ENCODE measurements around the gene GALK1.

- TF ChIP-seq CTCF (IDR thresholded peaks at IDR 0.05; ENCODE audit: low read length) (no peak), EZH2 (IDR thresholded peaks at IDR 0.05; ENCODE audit: borderline replicate concordance, low read length) (no peak)
Measured at GRCh38 chr17:75729351-75729750, 35.6 kb downstream of the GALK1 start.
